Mononuclear cell (primary cell): ENCODE results near the gene SHROOM3. TPM values are rescaled to one million over a fixed set of nuclear protein-coding genes. Genes with fewer than 3 reads are reported as not detected.
"Not testable (repeated sequence)": the region's sequence is repeated elsewhere in the genome, so short reads cannot be mapped to it uniquely, and the experiment has no call there.

Experiments used
- H3K27me3 ChIP-seq: 2 replicates; pipeline ENCODE4 v1.6.0; 2011; ENCODE audit warnings: low read length, control low read depth; ENCODE audit not compliant: insufficient read depth
- H3K4me1 ChIP-seq: 2 replicates; pipeline ENCODE4 v1.5.1; 2011; ENCODE audit warnings: mild to moderate bottlenecking, low read length, control low read depth; ENCODE audit not compliant: insufficient read depth
- H3K4me3 ChIP-seq: 2 replicates; pipeline ENCODE4 v1.5.1; 2011; ENCODE audit warnings: mild to moderate bottlenecking, low read length, moderate library complexity
- H3K9me3 ChIP-seq: 2 replicates; pipeline ENCODE4 v1.5.1; 2011; ENCODE audit warnings: low read depth, mild to moderate bottlenecking, control low read depth, low read length
- total RNA-seq: library from RNA; depleted of rRNA; stranded (reverse); fragments of >200 nt; gene quantifications from one replicate; pipeline ENCODE4 v1.2.3, GENCODE V29; 2012

Gene SHROOM3
- total RNA-seq, 1 donor: 0.42 TPM

DNA sequence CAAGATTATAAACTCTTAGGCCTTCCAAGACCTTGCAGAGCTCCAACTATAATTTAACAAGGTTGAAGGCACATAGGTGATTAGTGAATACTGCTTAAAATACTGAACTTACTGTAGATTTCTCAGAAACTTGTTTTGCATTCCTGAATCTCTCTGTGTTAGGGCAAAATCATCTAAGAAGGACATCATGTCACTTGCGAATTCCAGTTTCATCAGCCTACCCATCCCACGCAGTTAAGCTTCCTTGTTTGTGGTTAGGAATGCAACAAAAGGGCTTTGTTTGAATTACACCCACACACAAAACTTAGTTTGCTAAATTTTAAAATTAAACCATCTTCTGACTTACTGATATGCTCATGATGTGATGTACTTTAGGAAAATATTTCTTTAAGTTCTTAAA is 288.9 kb downstream of the SHROOM3 start:
- Histone ChIP-seq H3K9me3 (no peaks in the 10 kb centered on the region), H3K4me3 (no peak overlapping the region), H3K27me3 (no peaks in the 10 kb centered on the region), H3K4me1 (no peaks in the 10 kb centered on the region)

GRCh38 chr4:76725039-76725438 is 290.0 kb downstream of the SHROOM3 start:
- H3K4me1 ChIP-seq: no peaks in the 10 kb centered on the region
- H3K27me3 ChIP-seq: no peaks in the 10 kb centered on the region
- no peak overlapping the region for H3K4me3 ChIP-seq
- no peaks in the 10 kb centered on the region for H3K9me3 ChIP-seq

DNA sequence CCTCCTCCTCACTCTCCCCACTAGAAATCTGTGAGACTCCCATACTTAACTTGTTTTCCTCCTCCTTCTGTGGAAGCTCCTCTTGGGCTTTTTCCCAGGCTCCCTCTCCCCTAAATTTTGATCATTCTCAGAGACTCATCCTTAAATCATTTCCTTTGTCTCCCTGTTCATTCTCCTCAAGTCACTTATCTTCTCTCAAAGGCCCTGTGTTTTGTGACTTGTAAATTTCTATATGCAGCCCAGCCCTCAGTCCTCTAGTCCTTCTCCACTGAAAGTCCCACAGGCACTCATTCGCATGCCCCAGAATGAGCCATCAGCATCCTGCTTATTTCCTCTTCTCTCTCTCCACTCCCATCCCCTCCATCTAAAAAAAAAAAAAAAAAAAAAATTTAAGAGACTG is 291.1 kb downstream of the SHROOM3 start:
- no peaks in the 10 kb centered on the region for H3K27me3 ChIP-seq
- H3K4me1 ChIP-seq: no peaks in the 10 kb centered on the region
- no peaks in the 10 kb centered on the region for H3K9me3 ChIP-seq
- H3K4me3 ChIP-seq: no peak overlapping the region

- Histone ChIP-seq H3K9me3 (no peaks in the 10 kb centered on the region), H3K4me3 (no peak overlapping the region), H3K27me3 (no peaks in the 10 kb centered on the region), H3K4me1 (no peaks in the 10 kb centered on the region)
Observed at GRCh38 chr4:76726631-76727030, 291.6 kb downstream of the SHROOM3 start.

DNA sequence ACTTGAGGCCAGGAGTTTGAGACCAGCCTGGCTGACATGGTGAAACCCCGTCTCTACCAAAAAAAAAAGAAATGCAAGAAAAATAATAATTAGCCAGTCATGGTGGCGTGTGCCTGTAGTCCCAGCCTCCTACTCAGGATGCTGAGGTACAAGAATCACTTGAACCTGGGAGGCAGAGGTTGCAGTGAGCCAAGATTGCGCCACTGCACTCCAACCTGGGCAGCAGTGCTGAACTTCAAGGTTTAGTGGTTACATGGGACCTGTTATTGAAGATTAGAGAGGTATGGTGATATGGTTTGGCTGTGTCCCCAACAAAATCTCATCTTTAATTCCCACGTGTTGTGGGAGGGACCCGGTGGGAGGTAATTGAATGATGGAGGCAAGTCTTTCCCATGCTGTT is 292.9 kb downstream of the SHROOM3 start:
- not testable (repeated sequence) for H3K27me3 ChIP-seq, H3K9me3 ChIP-seq, H3K4me3 ChIP-seq, H3K4me1 ChIP-seq

DNA sequence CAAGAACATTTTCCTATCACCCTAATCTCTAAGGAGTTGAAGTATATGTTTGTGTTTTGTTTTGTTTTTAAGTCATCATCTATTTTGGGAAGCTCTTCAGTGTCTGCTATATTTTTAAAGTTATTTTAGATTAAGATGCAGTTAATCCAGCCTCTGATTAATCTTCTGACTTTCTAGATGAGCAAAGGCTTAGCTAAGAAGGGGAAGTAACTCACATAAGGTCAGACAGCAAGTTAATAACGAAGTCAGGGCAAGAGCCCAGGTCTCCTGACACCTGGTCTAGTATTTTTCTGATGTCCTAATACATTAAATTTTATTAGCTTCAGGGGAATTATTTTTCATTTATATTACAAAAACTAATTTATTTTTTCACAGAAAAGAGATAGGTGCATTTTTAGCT is 294.4 kb downstream of the SHROOM3 start:
- H3K4me1 ChIP-seq: no peaks in the 10 kb centered on the region
- no peaks in the 10 kb centered on the region for H3K9me3 ChIP-seq
- H3K4me3 ChIP-seq: no peak overlapping the region
- H3K27me3 ChIP-seq: no peaks in the 10 kb centered on the region

DNA sequence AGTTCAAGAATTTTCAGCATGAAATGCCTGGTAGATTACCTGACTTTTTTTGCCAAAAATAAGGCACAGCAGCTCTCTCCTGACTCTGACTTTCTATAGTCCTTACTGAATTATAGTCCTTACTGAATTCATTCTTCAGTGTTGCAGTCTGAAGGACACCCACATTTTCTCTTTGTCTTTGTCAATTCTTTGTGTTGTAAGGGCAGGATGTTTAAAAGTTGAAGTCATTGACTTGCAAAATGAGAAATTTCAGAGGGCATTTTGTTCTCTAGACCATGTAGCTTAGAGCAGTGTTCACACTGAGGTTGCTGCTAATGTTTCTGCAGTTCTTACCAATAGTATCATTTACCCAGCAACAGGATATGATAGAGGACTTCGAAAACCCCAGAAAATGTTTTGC is 295.0 kb downstream of the SHROOM3 start:
- Histone ChIP-seq H3K4me1 (no peaks in the 10 kb centered on the region), H3K27me3 (no peaks in the 10 kb centered on the region), H3K9me3 (no peaks in the 10 kb centered on the region), H3K4me3 (no peak overlapping the region)

DNA sequence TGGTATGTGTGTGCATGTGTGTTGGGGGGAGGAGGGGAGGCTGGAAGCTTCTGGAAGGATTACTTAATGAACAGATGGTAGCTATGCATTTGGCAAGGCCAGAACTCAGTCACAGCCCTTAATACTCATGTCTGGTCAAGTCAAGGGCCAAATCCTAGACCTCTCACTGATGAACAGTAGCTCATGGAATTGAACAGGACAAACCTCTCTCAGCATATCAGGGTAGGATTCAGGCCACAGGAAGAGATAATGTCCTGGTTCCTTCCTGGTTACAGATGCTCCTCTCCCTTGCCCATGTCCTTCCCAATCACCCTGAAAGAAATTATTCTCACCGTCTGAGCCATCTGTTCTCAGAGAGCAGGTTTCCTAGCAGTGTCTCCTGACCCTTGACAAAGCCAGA is 297.2 kb downstream of the SHROOM3 start:
- Histone ChIP-seq H3K4me1 (no peaks in the 10 kb centered on the region), H3K27me3 (no peaks in the 10 kb centered on the region), H3K9me3 (no peaks in the 10 kb centered on the region), H3K4me3 (no peak overlapping the region)

- H3K4me1 ChIP-seq: no peaks in the 10 kb centered on the region
- no peaks in the 10 kb centered on the region for H3K9me3 ChIP-seq
- no peak overlapping the region for H3K4me3 ChIP-seq
- no peaks in the 10 kb centered on the region for H3K27me3 ChIP-seq
Observed at GRCh38 chr4:76733068-76733771, 298.2 kb downstream of the SHROOM3 start.

DNA sequence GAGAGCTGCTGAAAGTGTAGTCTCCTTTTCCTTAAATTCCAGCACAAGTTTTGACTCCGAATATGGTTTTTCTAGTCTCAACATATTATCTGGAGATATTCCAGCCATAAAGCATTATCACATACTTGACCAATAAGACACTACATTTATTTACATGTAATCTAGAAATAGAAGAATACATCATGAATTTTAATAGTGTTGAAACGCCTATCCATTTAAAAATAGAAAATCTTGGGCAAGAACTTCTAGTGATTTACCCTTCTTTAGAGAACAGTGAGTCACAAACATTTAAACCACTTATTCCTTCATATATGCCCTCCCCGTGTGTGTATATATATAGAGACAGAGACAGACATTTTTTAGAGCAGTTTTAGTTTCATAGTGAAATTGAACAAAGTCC is 301.4 kb downstream of the SHROOM3 start:
- H3K4me3 ChIP-seq: no peak overlapping the region
- H3K4me1 ChIP-seq: no peaks in the 10 kb centered on the region
- no peaks in the 10 kb centered on the region for H3K27me3 ChIP-seq
- no peaks in the 10 kb centered on the region for H3K9me3 ChIP-seq

GRCh38 chr4:76737180-76737579 is 302.2 kb downstream of the SHROOM3 start:
- Histone ChIP-seq H3K27me3 (no peaks in the 10 kb centered on the region), H3K9me3 (no peaks in the 10 kb centered on the region), H3K4me1 (no peaks in the 10 kb centered on the region), H3K4me3 (no peak overlapping the region)

- no peaks in the 10 kb centered on the region for H3K4me1 ChIP-seq
- no peak overlapping the region for H3K4me3 ChIP-seq
- no peaks in the 10 kb centered on the region for H3K9me3 ChIP-seq
- no peaks in the 10 kb centered on the region for H3K27me3 ChIP-seq
Observed at GRCh38 chr4:76737771-76738085, 302.7 kb downstream of the SHROOM3 start.

DNA sequence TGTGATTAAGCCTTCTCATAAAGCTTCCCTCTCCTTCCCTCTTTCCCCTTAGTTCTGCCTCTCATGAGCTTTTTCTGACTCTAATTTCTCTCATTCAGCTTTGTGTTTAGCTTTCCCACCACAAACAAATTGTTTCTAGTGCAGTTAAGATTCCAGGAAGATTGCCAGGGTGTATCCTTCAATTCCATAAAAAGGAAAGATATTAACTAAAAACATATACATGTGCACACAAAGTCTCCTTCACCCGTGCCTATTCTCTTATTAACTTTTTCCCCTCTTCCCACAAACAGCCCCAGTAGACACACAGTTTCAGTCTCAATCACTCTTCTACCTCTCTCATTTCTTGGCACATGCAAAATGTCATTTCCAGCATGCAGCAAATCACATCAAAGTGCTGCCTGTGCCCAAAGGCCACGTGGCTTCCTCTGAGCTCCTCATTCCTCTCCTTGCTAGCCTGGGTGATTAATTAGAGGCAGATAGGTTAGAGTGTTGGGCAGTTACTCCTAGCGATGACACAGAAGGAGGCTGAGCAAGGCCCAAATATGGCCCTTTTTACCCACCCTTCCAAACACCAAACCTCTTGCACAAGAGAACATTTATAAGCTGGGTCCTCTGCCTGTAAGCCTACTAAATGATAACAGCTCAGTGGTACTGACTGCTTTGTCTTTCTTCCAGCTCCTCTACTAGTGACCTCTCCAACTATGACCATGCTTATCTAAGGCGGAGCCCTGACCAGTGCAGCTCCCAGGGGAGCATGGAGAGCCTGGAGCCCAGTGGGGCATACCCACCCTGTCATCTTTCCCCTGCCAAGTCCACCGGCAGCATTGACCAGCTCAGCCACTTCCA is 303.3 kb downstream of the SHROOM3 start:
- no peaks in the 10 kb centered on the region for H3K27me3 ChIP-seq
- H3K4me3 ChIP-seq: no peak overlapping the region
- no peaks in the 10 kb centered on the region for H3K9me3 ChIP-seq
- H3K4me1 ChIP-seq: no peaks in the 10 kb centered on the region

DNA sequence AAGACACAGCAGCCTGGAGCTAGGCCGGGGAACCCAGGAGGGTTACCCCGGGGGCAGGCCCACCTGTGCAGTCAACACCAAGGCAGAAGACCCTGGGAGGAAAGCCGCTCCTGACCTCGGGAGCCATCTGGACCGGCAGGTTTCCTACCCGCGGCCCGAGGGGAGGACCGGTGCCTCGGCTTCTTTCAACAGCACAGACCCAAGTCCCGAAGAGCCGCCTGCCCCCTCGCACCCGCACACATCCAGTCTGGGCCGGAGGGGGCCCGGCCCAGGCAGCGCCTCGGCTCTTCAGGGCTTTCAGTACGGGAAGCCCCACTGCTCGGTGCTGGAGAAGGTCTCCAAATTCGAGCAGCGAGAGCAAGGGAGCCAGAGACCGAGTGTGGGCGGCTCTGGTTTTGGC is 305.2 kb downstream of the SHROOM3 start:
- Histone ChIP-seq H3K27me3 (no peaks in the 10 kb centered on the region), H3K4me3 (no peak overlapping the region), H3K9me3 (no peaks in the 10 kb centered on the region), H3K4me1 (no peaks in the 10 kb centered on the region)

DNA sequence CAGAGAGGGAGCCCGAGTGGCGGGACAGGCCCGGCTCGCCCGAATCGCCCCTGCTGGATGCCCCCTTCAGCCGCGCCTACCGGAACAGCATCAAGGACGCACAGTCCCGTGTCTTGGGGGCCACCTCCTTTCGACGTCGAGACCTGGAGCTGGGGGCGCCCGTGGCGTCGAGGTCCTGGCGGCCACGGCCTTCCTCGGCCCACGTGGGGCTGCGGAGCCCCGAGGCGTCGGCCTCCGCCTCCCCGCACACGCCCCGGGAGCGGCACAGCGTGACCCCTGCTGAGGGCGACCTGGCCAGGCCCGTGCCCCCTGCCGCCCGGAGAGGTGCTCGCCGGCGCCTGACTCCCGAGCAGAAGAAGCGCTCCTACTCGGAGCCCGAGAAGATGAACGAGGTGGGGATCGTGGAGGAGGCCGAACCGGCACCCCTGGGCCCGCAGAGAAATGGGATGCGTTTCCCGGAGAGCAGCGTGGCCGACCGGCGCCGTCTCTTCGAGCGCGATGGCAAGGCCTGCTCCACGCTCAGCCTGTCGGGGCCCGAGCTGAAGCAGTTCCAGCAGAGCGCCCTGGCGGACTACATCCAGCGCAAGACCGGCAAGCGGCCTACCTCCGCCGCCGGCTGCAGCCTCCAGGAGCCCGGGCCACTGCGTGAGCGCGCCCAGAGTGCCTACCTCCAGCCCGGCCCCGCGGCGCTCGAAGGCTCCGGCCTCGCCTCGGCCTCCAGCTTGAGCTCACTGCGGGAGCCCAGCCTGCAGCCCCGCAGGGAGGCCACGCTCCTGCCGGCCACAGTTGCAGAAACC is 306.0 kb downstream of the SHROOM3 start:
- H3K4me1 ChIP-seq: no peaks in the 10 kb centered on the region
- no peaks in the 10 kb centered on the region for H3K9me3 ChIP-seq
- no peak overlapping the region for H3K4me3 ChIP-seq
- H3K27me3 ChIP-seq: no peaks in the 10 kb centered on the region
